Measurements from ENCODE around the gene DENND1C. TPM values are rescaled to one million over a fixed set of nuclear protein-coding genes. Genes with fewer than 3 reads are reported as not detected.

The DENND1C gene
- total and polyA plus RNA-seq, 2 of the 8 experiments (the other 6 are each of a cell fraction or from before 2014, with no cell fraction given) = 3.6 to 4.0 TPM

DNA sequence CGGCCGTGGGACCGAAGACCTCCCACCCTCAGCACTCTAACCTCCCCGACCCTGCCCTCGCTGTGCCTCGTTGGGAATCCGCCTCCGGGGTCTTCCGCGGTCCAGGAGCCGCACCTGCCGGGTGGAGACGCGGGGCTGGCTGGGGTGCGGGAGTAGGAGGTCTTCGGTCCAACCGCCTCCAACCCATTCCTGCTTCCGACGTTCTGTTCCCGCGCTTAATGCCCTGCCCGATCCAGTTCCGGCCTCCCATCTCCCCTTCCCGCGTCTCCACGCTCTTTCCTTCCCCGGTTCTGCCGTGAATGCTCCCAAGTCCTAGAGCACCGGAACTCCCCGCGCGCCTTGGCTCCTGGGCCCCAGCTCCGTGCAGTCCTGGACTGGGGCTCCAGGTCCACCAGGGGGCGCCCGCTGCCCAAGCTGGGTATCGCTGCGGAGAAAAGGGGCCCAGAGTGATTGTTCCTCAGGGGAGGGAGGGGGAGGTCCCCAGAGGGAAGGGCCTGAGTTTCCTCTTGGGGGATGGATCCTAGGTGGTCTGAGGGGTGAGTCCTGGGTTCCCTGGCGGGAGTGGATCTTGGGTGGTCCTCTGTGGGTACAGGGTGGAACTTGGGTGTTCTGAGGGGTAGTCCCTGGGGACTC is 35.2 kb upstream of the DENND1C start (continued):
- TF ChIP-seq, protein P1, sequence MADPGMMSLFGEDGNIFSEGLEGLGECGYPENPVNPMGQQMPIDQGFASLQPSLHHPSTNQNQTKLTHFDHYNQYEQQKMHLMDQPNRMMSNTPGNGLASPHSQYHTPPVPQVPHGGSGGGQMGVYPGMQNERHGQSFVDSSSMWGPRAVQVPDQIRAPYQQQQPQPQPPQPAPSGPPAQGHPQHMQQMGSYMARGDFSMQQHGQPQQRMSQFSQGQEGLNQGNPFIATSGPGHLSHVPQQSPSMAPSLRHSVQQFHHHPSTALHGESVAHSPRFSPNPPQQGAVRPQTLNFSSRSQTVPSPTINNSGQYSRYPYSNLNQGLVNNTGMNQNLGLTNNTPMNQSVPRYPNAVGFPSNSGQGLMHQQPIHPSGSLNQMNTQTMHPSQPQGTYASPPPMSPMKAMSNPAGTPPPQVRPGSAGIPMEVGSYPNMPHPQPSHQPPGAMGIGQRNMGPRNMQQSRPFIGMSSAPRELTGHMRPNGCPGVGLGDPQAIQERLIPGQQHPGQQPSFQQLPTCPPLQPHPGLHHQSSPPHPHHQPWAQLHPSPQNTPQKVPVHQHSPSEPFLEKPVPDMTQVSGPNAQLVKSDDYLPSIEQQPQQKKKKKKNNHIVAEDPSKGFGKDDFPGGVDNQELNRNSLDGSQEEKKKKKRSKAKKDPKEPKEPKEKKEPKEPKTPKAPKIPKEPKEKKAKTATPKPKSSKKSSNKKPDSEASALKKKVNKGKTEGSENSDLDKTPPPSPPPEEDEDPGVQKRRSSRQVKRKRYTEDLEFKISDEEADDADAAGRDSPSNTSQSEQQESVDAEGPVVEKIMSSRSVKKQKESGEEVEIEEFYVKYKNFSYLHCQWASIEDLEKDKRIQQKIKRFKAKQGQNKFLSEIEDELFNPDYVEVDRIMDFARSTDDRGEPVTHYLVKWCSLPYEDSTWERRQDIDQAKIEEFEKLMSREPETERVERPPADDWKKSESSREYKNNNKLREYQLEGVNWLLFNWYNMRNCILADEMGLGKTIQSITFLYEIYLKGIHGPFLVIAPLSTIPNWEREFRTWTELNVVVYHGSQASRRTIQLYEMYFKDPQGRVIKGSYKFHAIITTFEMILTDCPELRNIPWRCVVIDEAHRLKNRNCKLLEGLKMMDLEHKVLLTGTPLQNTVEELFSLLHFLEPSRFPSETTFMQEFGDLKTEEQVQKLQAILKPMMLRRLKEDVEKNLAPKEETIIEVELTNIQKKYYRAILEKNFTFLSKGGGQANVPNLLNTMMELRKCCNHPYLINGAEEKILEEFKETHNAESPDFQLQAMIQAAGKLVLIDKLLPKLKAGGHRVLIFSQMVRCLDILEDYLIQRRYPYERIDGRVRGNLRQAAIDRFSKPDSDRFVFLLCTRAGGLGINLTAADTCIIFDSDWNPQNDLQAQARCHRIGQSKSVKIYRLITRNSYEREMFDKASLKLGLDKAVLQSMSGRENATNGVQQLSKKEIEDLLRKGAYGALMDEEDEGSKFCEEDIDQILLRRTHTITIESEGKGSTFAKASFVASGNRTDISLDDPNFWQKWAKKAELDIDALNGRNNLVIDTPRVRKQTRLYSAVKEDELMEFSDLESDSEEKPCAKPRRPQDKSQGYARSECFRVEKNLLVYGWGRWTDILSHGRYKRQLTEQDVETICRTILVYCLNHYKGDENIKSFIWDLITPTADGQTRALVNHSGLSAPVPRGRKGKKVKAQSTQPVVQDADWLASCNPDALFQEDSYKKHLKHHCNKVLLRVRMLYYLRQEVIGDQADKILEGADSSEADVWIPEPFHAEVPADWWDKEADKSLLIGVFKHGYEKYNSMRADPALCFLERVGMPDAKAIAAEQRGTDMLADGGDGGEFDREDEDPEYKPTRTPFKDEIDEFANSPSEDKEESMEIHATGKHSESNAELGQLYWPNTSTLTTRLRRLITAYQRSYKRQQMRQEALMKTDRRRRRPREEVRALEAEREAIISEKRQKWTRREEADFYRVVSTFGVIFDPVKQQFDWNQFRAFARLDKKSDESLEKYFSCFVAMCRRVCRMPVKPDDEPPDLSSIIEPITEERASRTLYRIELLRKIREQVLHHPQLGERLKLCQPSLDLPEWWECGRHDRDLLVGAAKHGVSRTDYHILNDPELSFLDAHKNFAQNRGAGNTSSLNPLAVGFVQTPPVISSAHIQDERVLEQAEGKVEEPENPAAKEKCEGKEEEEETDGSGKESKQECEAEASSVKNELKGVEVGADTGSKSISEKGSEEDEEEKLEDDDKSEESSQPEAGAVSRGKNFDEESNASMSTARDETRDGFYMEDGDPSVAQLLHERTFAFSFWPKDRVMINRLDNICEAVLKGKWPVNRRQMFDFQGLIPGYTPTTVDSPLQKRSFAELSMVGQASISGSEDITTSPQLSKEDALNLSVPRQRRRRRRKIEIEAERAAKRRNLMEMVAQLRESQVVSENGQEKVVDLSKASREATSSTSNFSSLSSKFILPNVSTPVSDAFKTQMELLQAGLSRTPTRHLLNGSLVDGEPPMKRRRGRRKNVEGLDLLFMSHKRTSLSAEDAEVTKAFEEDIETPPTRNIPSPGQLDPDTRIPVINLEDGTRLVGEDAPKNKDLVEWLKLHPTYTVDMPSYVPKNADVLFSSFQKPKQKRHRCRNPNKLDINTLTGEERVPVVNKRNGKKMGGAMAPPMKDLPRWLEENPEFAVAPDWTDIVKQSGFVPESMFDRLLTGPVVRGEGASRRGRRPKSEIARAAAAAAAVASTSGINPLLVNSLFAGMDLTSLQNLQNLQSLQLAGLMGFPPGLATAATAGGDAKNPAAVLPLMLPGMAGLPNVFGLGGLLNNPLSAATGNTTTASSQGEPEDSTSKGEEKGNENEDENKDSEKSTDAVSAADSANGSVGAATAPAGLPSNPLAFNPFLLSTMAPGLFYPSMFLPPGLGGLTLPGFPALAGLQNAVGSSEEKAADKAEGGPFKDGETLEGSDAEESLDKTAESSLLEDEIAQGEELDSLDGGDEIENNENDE (IDR thresholded peaks at IDR 0.05; ENCODE audit: insufficient replicate concordance, low read length) = no peak
- TF ChIP-seq GABPA (IDR thresholded peaks at IDR 0.05; ENCODE audit: borderline replicate concordance, insufficient read depth, low read length) (peak; percentile 65; the same call in 1 of the 2 replicates), SAP30 (IDR thresholded peaks at IDR 0.05; ENCODE audit: insufficient read depth, insufficient replicate concordance, low read length) (no peak), BACH1 (IDR thresholded peaks at IDR 0.05; ENCODE audit: low read length) (no peak), CHD2 (IDR thresholded peaks at IDR 0.05; ENCODE audit: low read length) (no peak), NRF1 (IDR thresholded peaks at IDR 0.05; ENCODE audit: low read depth, low read length) (no peak), SP1 (IDR thresholded peaks at IDR 0.05; ENCODE audit: low read depth, low read length) (no peak), CEBPB (IDR thresholded peaks at IDR 0.05; ENCODE audit: low read depth, low read length) (no peak), BRCA1 (IDR thresholded peaks at IDR 0.05; ENCODE audit: low read depth, low read length) (no peak), TBP (IDR thresholded peaks at IDR 0.05; ENCODE audit: low read depth, low read length) (no peak; the same call in 1 of the 2 replicates)
